ENCODE measurements around the gene ZFP57. TPM values are rescaled to one million over a fixed set of nuclear protein-coding genes. Genes with fewer than 3 reads are reported as not detected.
A peak's percentile ranks its signal among the peaks of the same experiment; 100 is the strongest.

Gene ZFP57
- total and polyA plus RNA-seq, 2 of the 13 experiments (the other 11 are each of a cell fraction or from before 2014, with no cell fraction given), result not detected

GRCh38 chr6:29723666-29724588 is 43.0 kb upstream of the ZFP57 start:
- POLR2A ChIA-PET, result no interaction called here
- no peaks in the 10 kb centered on the region for H3K36me3 ChIP-seq (replicated peaks in 1 of 2; ENCODE audit: control insufficient read depth in 1 of 2, insufficient read depth in 2 of 2, low read length in 2 of 2)
- intact Hi-C loops (cut with micrococcal nuclease; ENCODE audit: unreplicated experiment) (no loop called here), in situ Hi-C loops (cut with HindIII; ENCODE audit: extremely low pct_ligation_motif_present, low pct_unique_long_range_greater_than_20kb) (no loop called here)
- no peak overlapping the region for H2AFZ ChIP-seq (ENCODE audit: low read length)
- CTCF ChIA-PET (ENCODE audit: low intra/inter-chr PET ratio, low total read pairs), result no interaction called here
- peak; percentile 26 for ATAC-seq
- no peak for FAIRE-seq
- peak overlapping the region; percentile 69 for H3K4me2 ChIP-seq (ENCODE audit: low read depth, low read length)
- H4K20me1 ChIP-seq (ENCODE audit: insufficient read depth, low read length), result no peaks in the 10 kb centered on the region
- 66% methylated on average over 34 of the region's 76 CpGs for WGBS (ENCODE audit: low lambda C conversion rate)
- TSS peak; percentile 68 for BruUV-seq (replicated peaks)
- no peaks in the 10 kb centered on the region for H3K9me3 ChIP-seq (ENCODE audit: low read length)
- no peaks in the 10 kb centered on the region for H3K79me2 ChIP-seq (ENCODE audit: insufficient read depth, low read length)
- peaks cover 1 to 7% of the 10 kb centered on the region in 2 experiments; a peak in 1 of 5 replicates for H3K27me3 ChIP-seq (ENCODE audit: control insufficient read depth in 1 of 2, insufficient read depth in 2 of 2, low read length in 2 of 2)
- H3K27ac ChIP-seq (ENCODE audit: extremely low read length, insufficient read depth, low read length), result no peak overlapping the region
- H3K9ac ChIP-seq (ENCODE audit: insufficient read depth, low read depth, low read length), result no peak overlapping the region
- no peak for DNase-seq (ENCODE audit: low spot score)
- H3K4me1 ChIP-seq (ENCODE audit: insufficient read depth, low read length), result no peaks in the 10 kb centered on the region
- peak overlapping the region; percentile 49 to 72 (median 55); a peak in 5 of 6 replicates for H3K4me3 ChIP-seq (replicated peaks in 1 of 3; ENCODE audit: insufficient read depth in 1 of 3, low read depth in 2 of 3, low read length in 3 of 3)
- no peak for TF ChIP-seq ZNF569 (CRISPR knock-in tag; IDR thresholded peaks at IDR 0.05; ENCODE audit: borderline replicate concordance)
- no peak for TF ChIP-seq ZSCAN25 (CRISPR knock-in tag; IDR thresholded peaks at IDR 0.05)
- 0 out of 2 replicates have a peak, but pooled peaks have one; percentile 38 for TF ChIP-seq POGZ (CRISPR knock-in tag; IDR thresholded peaks at IDR 0.05)
- TF ChIP-seq GABPB1 (CRISPR knock-in tag; IDR thresholded peaks at IDR 0.05), result peak; percentile 27; the same call in 1 of the 2 replicates
- TF ChIP-seq, protein P1, sequence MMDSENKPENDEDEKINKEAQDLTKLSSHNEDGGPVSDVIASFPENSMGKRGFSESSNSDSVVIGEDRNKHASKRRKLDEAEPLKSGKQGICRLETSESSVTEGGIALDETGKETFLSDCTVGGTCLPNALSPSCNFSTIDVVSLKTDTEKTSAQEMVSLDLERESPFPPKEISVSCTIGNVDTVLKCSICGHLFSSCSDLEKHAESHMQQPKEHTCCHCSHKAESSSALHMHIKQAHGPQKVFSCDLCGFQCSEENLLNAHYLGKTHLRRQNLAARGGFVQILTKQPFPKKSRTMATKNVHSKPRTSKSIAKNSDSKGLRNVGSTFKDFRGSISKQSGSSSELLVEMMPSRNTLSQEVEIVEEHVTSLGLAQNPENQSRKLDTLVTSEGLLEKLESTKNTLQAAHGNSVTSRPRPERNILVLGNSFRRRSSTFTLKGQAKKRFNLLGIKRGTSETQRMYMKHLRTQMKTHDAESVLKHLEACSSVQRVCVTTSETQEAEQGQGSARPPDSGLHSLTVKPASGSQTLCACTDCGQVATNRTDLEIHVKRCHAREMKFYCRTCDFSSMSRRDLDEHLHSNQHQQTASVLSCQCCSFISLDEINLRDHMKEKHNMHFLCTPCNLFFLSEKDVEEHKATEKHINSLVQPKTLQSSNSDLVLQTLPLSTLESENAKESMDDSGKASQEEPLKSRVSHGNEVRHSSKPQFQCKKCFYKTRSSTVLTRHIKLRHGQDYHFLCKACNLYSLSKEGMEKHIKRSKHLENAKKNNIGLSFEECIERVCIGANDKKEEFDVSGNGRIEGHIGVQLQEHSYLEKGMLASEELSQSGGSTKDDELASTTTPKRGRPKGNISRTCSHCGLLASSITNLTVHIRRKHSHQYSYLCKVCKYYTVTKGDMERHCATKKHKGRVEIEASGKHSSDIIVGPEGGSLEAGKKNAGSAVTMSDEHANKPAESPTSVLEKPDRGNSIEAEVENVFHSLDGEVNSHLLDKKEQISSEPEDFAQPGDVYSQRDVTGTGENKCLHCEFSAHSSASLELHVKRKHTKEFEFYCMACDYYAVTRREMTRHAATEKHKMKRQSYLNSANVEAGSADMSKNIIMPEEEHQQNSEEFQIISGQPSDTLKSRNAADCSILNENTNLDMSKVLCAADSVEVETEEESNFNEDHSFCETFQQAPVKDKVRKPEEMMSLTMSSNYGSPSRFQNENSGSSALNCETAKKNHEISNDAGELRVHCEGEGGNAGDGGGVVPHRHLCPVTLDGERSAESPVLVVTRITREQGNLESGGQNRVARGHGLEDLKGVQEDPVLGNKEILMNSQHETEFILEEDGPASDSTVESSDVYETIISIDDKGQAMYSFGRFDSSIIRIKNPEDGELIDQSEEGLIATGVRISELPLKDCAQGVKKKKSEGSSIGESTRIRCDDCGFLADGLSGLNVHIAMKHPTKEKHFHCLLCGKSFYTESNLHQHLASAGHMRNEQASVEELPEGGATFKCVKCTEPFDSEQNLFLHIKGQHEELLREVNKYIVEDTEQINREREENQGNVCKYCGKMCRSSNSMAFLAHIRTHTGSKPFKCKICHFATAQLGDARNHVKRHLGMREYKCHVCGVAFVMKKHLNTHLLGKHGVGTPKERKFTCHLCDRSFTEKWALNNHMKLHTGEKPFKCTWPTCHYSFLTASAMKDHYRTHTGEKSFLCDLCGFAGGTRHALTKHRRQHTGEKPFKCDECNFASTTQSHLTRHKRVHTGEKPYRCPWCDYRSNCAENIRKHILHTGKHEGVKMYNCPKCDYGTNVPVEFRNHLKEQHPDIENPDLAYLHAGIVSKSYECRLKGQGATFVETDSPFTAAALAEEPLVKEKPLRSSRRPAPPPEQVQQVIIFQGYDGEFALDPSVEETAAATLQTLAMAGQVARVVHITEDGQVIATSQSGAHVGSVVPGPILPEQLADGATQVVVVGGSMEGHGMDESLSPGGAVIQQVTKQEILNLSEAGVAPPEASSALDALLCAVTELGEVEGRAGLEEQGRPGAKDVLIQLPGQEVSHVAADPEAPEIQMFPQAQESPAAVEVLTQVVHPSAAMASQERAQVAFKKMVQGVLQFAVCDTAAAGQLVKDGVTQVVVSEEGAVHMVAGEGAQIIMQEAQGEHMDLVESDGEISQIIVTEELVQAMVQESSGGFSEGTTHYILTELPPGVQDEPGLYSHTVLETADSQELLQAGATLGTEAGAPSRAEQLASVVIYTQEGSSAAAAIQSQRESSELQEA (CRISPR knock-in tag; IDR thresholded peaks at IDR 0.05; ENCODE audit: not compliant biosample characterization), result peak; percentile 12
- 0 out of 2 replicates have a peak, but pooled peaks have one; percentile 10 for TF ChIP-seq SALL1 (CRISPR knock-in tag; IDR thresholded peaks at IDR 0.05)
- TF ChIP-seq ZNF225 (CRISPR knock-in tag; IDR thresholded peaks at IDR 0.05), result peak; percentile 58; the same call in 1 of the 2 replicates
- TF ChIP-seq, protein P2, sequence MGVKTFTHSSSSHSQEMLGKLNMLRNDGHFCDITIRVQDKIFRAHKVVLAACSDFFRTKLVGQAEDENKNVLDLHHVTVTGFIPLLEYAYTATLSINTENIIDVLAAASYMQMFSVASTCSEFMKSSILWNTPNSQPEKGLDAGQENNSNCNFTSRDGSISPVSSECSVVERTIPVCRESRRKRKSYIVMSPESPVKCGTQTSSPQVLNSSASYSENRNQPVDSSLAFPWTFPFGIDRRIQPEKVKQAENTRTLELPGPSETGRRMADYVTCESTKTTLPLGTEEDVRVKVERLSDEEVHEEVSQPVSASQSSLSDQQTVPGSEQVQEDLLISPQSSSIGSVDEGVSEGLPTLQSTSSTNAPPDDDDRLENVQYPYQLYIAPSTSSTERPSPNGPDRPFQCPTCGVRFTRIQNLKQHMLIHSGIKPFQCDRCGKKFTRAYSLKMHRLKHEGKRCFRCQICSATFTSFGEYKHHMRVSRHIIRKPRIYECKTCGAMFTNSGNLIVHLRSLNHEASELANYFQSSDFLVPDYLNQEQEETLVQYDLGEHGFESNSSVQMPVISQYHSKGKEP (CRISPR knock-in tag; IDR thresholded peaks at IDR 0.05), result no peak
- no peak for TF ChIP-seq MTA3 (CRISPR knock-in tag; IDR thresholded peaks at IDR 0.05)
- peak; percentile 58; the same call in 1 of the 2 replicates for TF ChIP-seq GLI4 (CRISPR knock-in tag; IDR thresholded peaks at IDR 0.05; ENCODE audit: borderline replicate concordance)
- no peak for TF ChIP-seq SAP130 (CRISPR knock-in tag; IDR thresholded peaks at IDR 0.05; ENCODE audit: low read depth)
- TF ChIP-seq CENPBD1 (CRISPR knock-in tag; IDR thresholded peaks at IDR 0.05; ENCODE audit: borderline replicate concordance, low read depth), result no peak
